Transverse colon (tissue), 4 donors: ENCODE results near the gene AATK. TPM values are rescaled to one million over a fixed set of nuclear protein-coding genes. Genes with fewer than 3 reads are reported as not detected.

ENCODE experiments used
- DNase-seq: peaks from one replicate; pipeline ENCODE4 v3.0.0-alpha.2; 2019
- H3K27ac ChIP-seq, 4 donors: fragments of 200-600 bp; sonication (generic); 2 replicates each; pipeline ENCODE4 v1.5.1; 2016 to 2018; ENCODE audit warnings: inconsistent platforms in 4 of 4
- H3K27me3 ChIP-seq: fragments of 200-600 bp; sonication (generic); 2 replicates; pipeline ENCODE4 v1.5.1; 2017; ENCODE audit warnings: inconsistent platforms
- H3K36me3 ChIP-seq, 4 donors: fragments of 200-600 bp; sonication (generic); 2 replicates each; pipeline ENCODE4 v1.5.1; 2017 to 2019; ENCODE audit warnings: inconsistent platforms in 4 of 4
- H3K4me1 ChIP-seq, 4 donors: fragments of 200-600 bp; sonication (generic); 2 replicates each; pipeline ENCODE4 v1.5.1; 2017 to 2020; ENCODE audit warnings: inconsistent platforms in 4 of 4
- H3K4me3 ChIP-seq, 4 donors: fragments of 200-600 bp; sonication (generic); 1 replicate in 1 of 4; 2 replicates in 3 of 4; pipeline versions ENCODE4 v1.5.1 to v1.6.1; 2017 to 2019; ENCODE audit warnings: inconsistent platforms in 4 of 4
- H3K9me3 ChIP-seq, 2 donors: fragments of 200-600 bp; sonication (generic); 2 replicates each; pipeline ENCODE4 v1.5.1; 2017 to 2019; ENCODE audit warnings: inconsistent platforms in 2 of 2
- EP300 ChIP-seq: sonication (generic); formaldehyde crosslinking; IDR thresholded peaks from one replicate; pipeline ENCODE4 v1.6.1; 2017; ENCODE audit warnings: antibody characterized with exemption, low read depth
- POLR2A ChIP-seq: fragments of 450-650 bp; IDR thresholded peaks from one replicate; pipeline ENCODE4 v1.6.1; 2016; ENCODE audit warnings: antibody characterized with exemption, mild to moderate bottlenecking, moderate library complexity
- POLR2AphosphoS5 ChIP-seq, 3 donors: sonication (generic); formaldehyde crosslinking; IDR thresholded peaks; one replicate each; pipeline ENCODE4 v1.6.1; 2016; ENCODE audit warnings: antibody characterized with exemption in 3 of 3
- WGBS, 2 donors: methylation state at CpG; one replicate each; pipeline ENCODE4 v1.1.5; 2018; ENCODE audit warnings: low coverage in 1 of 2; 5-methylcytosine and 5-hydroxymethylcytosine counted together
- in situ Hi-C, 4 donors: fragments of 200-750 bp; cut with MboI; loops; one replicate each; pipeline versions ENCODE4 v1.15.0 to v1.15.1; 2017; ENCODE audit warnings: low sequenced_read_pairs in 3 of 4, low pct_ligation_motif_present in 1 of 4, low pct_unique_long_range_greater_than_20kb in 1 of 4
- intact Hi-C: fragments of 100-400 bp; cut with DNase I; formaldehyde crosslinking; loops from one replicate; pipeline ENCODE4 v1.15.1; 2023; ENCODE audit warnings: low total_unique reads
- total RNA-seq, 4 donors: library from RNA; depleted of rRNA; stranded (reverse); fragments of >200 nt; gene quantifications; one replicate each; pipeline ENCODE4 v1.1.0, GENCODE V29; 2016
- TF ChIP-seq, protein P1 (sequence below), 5 experiments: fragments of 200-600 bp in 3 of 5; fragments of 450-650 bp in 2 of 5; sonication (generic) in 3 of 5; IDR thresholded peaks; 1 replicate in 2 of 5; 2 replicates in 3 of 5; pipeline ENCODE4 v1.5.1; 2016 to 2017; ENCODE audit warnings: antibody characterized with exemption in 5 of 5, inconsistent platforms in 3 of 5, mild to moderate bottlenecking in 2 of 5, moderate library complexity in 1 of 5

Gene AATK
- total RNA-seq, 4 donors from 2014 or later = 1.7 to 21.3 (median 8.6) TPM

DNA sequence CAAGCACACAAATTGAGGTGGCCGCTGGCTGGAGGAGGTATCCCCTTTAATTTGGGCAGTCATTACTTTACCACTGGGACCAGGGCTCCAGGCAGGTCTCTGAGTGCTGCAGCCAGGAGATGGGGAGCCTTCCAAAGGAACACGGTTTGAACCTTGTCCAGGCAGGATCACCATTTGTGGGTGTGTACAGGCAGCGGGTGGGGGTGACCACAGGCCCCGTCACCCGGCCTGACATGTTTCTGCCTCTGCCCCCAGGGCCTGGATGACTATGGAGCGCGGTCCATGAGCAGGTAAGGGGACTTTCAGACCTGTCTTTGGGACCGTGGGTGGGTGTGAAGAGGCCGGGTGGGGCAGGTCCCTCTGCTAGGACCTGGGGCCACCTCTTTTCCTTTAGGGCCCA, 57.8 kb downstream of the AATK start:
- no peaks in the 10 kb centered on the region for H3K9me3 ChIP-seq
- no peaks in the 10 kb centered on the region for H3K4me1 ChIP-seq
- no peaks in the 10 kb centered on the region for H3K27me3 ChIP-seq
- no peak overlapping the region for H3K27ac ChIP-seq
- 79% methylated on average over 9 of the region's 9 CpGs; no CpG with 5 or more reads in 1 of the 2 donors for WGBS, 2 donors
- TF ChIP-seq EP300 (no peak), POLR2AphosphoS5 (IDR thresholded peaks at IDR 0.05) (no peak), POLR2A (no peak)
- TF ChIP-seq, protein P1, sequence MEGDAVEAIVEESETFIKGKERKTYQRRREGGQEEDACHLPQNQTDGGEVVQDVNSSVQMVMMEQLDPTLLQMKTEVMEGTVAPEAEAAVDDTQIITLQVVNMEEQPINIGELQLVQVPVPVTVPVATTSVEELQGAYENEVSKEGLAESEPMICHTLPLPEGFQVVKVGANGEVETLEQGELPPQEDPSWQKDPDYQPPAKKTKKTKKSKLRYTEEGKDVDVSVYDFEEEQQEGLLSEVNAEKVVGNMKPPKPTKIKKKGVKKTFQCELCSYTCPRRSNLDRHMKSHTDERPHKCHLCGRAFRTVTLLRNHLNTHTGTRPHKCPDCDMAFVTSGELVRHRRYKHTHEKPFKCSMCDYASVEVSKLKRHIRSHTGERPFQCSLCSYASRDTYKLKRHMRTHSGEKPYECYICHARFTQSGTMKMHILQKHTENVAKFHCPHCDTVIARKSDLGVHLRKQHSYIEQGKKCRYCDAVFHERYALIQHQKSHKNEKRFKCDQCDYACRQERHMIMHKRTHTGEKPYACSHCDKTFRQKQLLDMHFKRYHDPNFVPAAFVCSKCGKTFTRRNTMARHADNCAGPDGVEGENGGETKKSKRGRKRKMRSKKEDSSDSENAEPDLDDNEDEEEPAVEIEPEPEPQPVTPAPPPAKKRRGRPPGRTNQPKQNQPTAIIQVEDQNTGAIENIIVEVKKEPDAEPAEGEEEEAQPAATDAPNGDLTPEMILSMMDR (IDR thresholded peaks at IDR 0.05) = no peak
- in situ Hi-C loops (loop anchor here in 1 of 4 donors (10.0 kb wide), 1 partner anchor 113 kb away; the partner anchor contains the start of gene CHMP6), intact Hi-C loops (no loop called here)
- no peak for DNase-seq
- no peak overlapping the region for H3K4me3 ChIP-seq
- peaks cover 0 to 5% (median 0%) of the 10 kb centered on the region in 4 donors for H3K36me3 ChIP-seq

- no peak for DNase-seq
- no peaks in the 10 kb centered on the region for H3K27me3 ChIP-seq
- no peaks in the 10 kb centered on the region for H3K9me3 ChIP-seq
- no peak overlapping the region for H3K4me3 ChIP-seq
- WGBS, 2 donors = 87% methylated on average over 16 of the region's 24 CpGs; no CpG with 5 or more reads in 1 of the 2 donors
- intact Hi-C loops (no loop called here), in situ Hi-C loops (loop anchor here in 1 of 4 donors (10.0 kb wide), 1 partner anchor 112 kb away; the partner anchor contains the start of gene CHMP6)
- H3K27ac ChIP-seq = no peak overlapping the region
- no peak for TF ChIP-seq POLR2A
- TF ChIP-seq EP300 = no peak
- no peak for TF ChIP-seq POLR2AphosphoS5 (IDR thresholded peaks at IDR 0.05)
- TF ChIP-seq, protein P1 (IDR thresholded peaks at IDR 0.05) = no peak
- H3K36me3 ChIP-seq = peaks cover 0 to 5% (median 0%) of the 10 kb centered on the region in 4 donors
- H3K4me1 ChIP-seq = no peaks in the 10 kb centered on the region
Measured at GRCh38 chr17:81106716-81107115, 59.3 kb downstream of the AATK start.

DNA sequence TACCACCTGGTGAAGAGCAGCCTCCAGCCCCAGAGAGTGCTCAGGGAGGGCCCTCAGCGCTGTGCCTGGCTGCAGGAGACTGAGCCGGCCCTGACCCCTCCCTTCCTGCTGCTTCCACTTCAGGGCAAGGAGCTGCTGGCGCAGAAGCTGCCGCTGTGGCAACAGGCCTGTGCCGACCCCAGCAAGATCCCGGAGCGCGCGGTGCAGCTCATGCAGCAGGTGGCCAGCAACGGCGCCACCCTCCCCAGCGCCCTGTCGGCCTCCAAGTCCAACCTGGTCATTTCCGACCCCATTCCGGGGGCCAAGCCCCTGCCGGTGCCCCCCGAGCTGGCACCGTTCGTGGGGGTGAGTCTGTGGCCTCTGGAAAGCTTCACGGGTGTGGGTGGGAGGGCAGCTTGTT, 62.6 kb downstream of the AATK start:
- Histone ChIP-seq H3K27me3 (no peaks in the 10 kb centered on the region), H3K4me3 (no peak overlapping the region), H3K9me3 (no peaks in the 10 kb centered on the region), H3K27ac (no peak overlapping the region), H3K36me3 (peaks cover 0 to 13% (median 0%) of the 10 kb centered on the region in 4 donors), H3K4me1 (peaks cover 0 to 3% (median 0%) of the 10 kb centered on the region in 4 donors)
- no peak for DNase-seq
- WGBS, 2 donors = 80% methylated on average over 3 of the region's 20 CpGs; no CpG with 5 or more reads in 1 of the 2 donors
- in situ Hi-C loops = loop anchor here in 1 of 4 donors (10.0 kb wide), 1 partner anchor 109 kb away; the partner anchor contains the start of gene CHMP6
- TF ChIP-seq, protein P1 (IDR thresholded peaks at IDR 0.05) = no peak
- intact Hi-C loops = no loop called here

- Histone ChIP-seq H3K4me1 (peaks cover 1 to 7% (median 2%) of the 10 kb centered on the region in 4 donors), H3K4me3 (no peak overlapping the region), H3K36me3 (peaks cover 0 to 13% (median 0%) of the 10 kb centered on the region in 4 donors), H3K27me3 (no peaks in the 10 kb centered on the region), H3K27ac (no peak overlapping the region), H3K9me3 (no peaks in the 10 kb centered on the region)
- DNase-seq = no peak
- 93% methylated on average over 3 to 10 of the region's 17 CpGs for WGBS, 2 donors
- in situ Hi-C loops (loop anchor here in 1 of 4 donors (10.0 kb wide), 1 partner anchor 108 kb away; the partner anchor contains the start of gene CHMP6), intact Hi-C loops (no loop called here)
- TF ChIP-seq EP300 = no peak
- no peak for TF ChIP-seq POLR2A
- TF ChIP-seq POLR2AphosphoS5 (IDR thresholded peaks at IDR 0.05) = no peak
- TF ChIP-seq, protein P1 (IDR thresholded peaks at IDR 0.05) = no peak
Measured at GRCh38 chr17:81102869-81103268, 63.2 kb downstream of the AATK start.
